GM12878 (cell line): ENCODE data around the gene MBOAT1. TPM values are rescaled to one million over a fixed set of nuclear protein-coding genes. Genes with fewer than 3 reads are reported as not detected.

ENCODE experiments used
- ATAC-seq: fragments of 200-7000 bp; cut with Tn5 transposase; 3 replicates; pipeline ENCODE4 v1.9.1; 2020; ENCODE audit warnings: mild to moderate bottlenecking, moderate library complexity
- BruUV-seq: library from RNA; stranded (reverse); fragments of 400-500 nt; replicated peaks from 2 replicates; lab custom pipeline; 2021; lab: Mats Ljungman, UMichigan
- CTCF ChIA-PET: fragments of 300-600 bp; sonication (Branson Sonifier 250); formaldehyde crosslinking; extraction: SDS; loops from one replicate; lab custom pipeline; 2021; ENCODE audit warnings: inconsistent platforms; lab: Yijun Ruan, JAX
- POLR2A ChIA-PET: fragments of 350-600 bp; formaldehyde crosslinking; extraction: SDS; loops from one replicate; lab custom pipeline; 2021; ENCODE audit warnings: inconsistent platforms; lab: Charles Lee
- RAD21 ChIA-PET: fragments of 300-600 bp; sonication (Branson Sonifier 250); formaldehyde crosslinking; loops from one replicate; lab custom pipeline; 2023; ENCODE audit warnings: antibody characterized with exemption; ENCODE audit not compliant: unreplicated experiment; lab: Charles Lee
- SMC1A ChIA-PET: fragments of 300-600 bp; sonication (Branson Sonifier 250); formaldehyde crosslinking; loops from one replicate; lab custom pipeline; 2023; ENCODE audit not compliant: unreplicated experiment, uncharacterized antibody; lab: Charles Lee
- DNase-seq: peaks from one replicate; pipeline ENCODE4 v3.0.0-alpha.2; 2011; ENCODE audit warnings: low read depth, low spot score
- FAIRE-seq: peaks from 3 replicates; lab custom pipeline; 2011; peaks lifted over from hg19 to GRCh38; lab: Jason Lieb, UNC
- H2AFZ ChIP-seq: 2 replicates; pipeline ENCODE4 v1.6.0; 2011; ENCODE audit warnings: low read depth, low read length, control low read depth; ENCODE audit not compliant: control insufficient read depth
- H3K27ac ChIP-seq: 2 replicates; pipeline ENCODE4 v1.5.1; 2011; ENCODE audit warnings: control low read depth; ENCODE audit not compliant: control insufficient read depth, insufficient read depth
- H3K27me3 ChIP-seq, 2 experiments: replicated peaks in 1 of 2; 2 replicates each; pipeline versions ENCODE4 v1.6.0 to v1.6.1; 2011; ENCODE audit warnings: low read length in 1 of 2; ENCODE audit not compliant: control insufficient read depth in 2 of 2, insufficient read depth in 2 of 2
- H3K36me3 ChIP-seq, 2 experiments: 2 replicates each; pipeline ENCODE4 v1.5.1; 2011; ENCODE audit warnings: low read length in 1 of 2; ENCODE audit not compliant: control insufficient read depth in 2 of 2, insufficient read depth in 2 of 2
- H3K4me1 ChIP-seq: 2 replicates; pipeline ENCODE4 v1.6.1; 2011; ENCODE audit warnings: mild to moderate bottlenecking, low read length, moderate library complexity, mixed read lengths; ENCODE audit not compliant: control insufficient read depth, insufficient read depth
- H3K4me2 ChIP-seq: 2 replicates; pipeline ENCODE4 v1.6.0; 2011; ENCODE audit warnings: control low read depth; ENCODE audit not compliant: control insufficient read depth, insufficient read depth
- H3K4me3 ChIP-seq: fragments of 200-600 bp; sonication (generic); 2 replicates; pipeline ENCODE4 v1.5.1; 2016
- H3K79me2 ChIP-seq: 2 replicates; pipeline ENCODE4 v1.6.0; 2011; ENCODE audit warnings: low read length; ENCODE audit not compliant: control insufficient read depth, insufficient read depth
- H3K9ac ChIP-seq: 2 replicates; pipeline ENCODE4 v1.8.0; 2011; ENCODE audit warnings: low read length, control low read depth, mixed read lengths; ENCODE audit not compliant: control insufficient read depth, insufficient read depth
- H3K9me3 ChIP-seq: replicated peaks from 3 replicates; pipeline ENCODE4 v1.5.1; 2011; ENCODE audit warnings: mild to moderate bottlenecking, low read length; ENCODE audit not compliant: control insufficient read depth, insufficient read depth
- H4K20me1 ChIP-seq: 2 replicates; pipeline ENCODE4 v1.6.0; 2011; ENCODE audit not compliant: control insufficient read depth, insufficient read depth
- BHLHE40 ChIP-seq, 2 experiments: fragments of 450-650 bp in 1 of 2; IDR thresholded peaks; 2 replicates each; pipeline ENCODE4 v1.6.1; 2011 to 2017; ENCODE audit warnings: low read depth in 2 of 2, borderline replicate concordance in 1 of 2, improper control_type of control experiment in 1 of 2, low read length in 1 of 2, mild to moderate bottlenecking in 1 of 2
- CBX5 ChIP-seq: sonication (generic); IDR thresholded peaks from 2 replicates; pipeline ENCODE4 v1.6.1; 2016; ENCODE audit warnings: low read depth, moderate library complexity, mild to moderate bottlenecking, inconsistent platforms
- FOS ChIP-seq: IDR thresholded peaks from 3 replicates; pipeline ENCODE4 v1.6.1; 2011; ENCODE audit warnings: borderline replicate concordance; ENCODE audit not compliant: insufficient read length; ENCODE audit errors: extremely low read depth
- HDAC2 ChIP-seq: fragments of 200-600 bp; sonication (generic); IDR thresholded peaks from 2 replicates; pipeline ENCODE4 v1.6.1; 2017
- KLF5 ChIP-seq: fragments of 450-650 bp; IDR thresholded peaks from 2 replicates; pipeline ENCODE4 v1.6.1; 2014; ENCODE audit warnings: mild to moderate bottlenecking; ENCODE audit not compliant: partially characterized antibody
- MEF2A ChIP-seq: IDR thresholded peaks from 2 replicates; pipeline ENCODE4 v1.6.1; 2011; ENCODE audit warnings: low read depth, mild to moderate bottlenecking, low read length, moderate library complexity; ENCODE audit not compliant: insufficient read depth
- MTA3 ChIP-seq: IDR thresholded peaks from 2 replicates; pipeline ENCODE4 v1.6.1; 2012; ENCODE audit warnings: low read length, inconsistent platforms, borderline replicate concordance
- NFYA ChIP-seq: IDR thresholded peaks from 2 replicates; pipeline ENCODE4 v1.6.1; 2011; ENCODE audit warnings: low read depth, mild to moderate bottlenecking, low read length, improper control_type of control experiment, borderline replicate concordance
- NKRF ChIP-seq: fragments of 450-650 bp; conservative IDR thresholded peaks from 2 replicates; pipeline ENCODE4 v1.6.1; 2017; ENCODE audit warnings: mild to moderate bottlenecking, moderate library complexity
- TCF3 ChIP-seq: IDR thresholded peaks from 2 replicates; pipeline ENCODE4 v1.6.1; 2012; ENCODE audit warnings: low read depth, mild to moderate bottlenecking, low read length, borderline replicate concordance; ENCODE audit not compliant: insufficient read depth
- WRNIP1 ChIP-seq: IDR thresholded peaks from 2 replicates; pipeline ENCODE4 v1.6.1; 2011; ENCODE audit warnings: low read depth, low read length, improper control_type of control experiment, borderline replicate concordance
- ZBED1 ChIP-seq: IDR thresholded peaks from 2 replicates; pipeline ENCODE4 v1.6.1; 2016; ENCODE audit warnings: borderline replicate concordance
- in situ Hi-C: fragments of 300-500 bp; cut with MboI; formaldehyde crosslinking; loops from 9 replicates; pipeline ENCODE4 v1.14.3; 2018; ENCODE audit warnings: mixed read lengths
- intact Hi-C: fragments of 100-400 bp; cut with micrococcal nuclease; formaldehyde crosslinking; loops from one replicate; pipeline ENCODE4 v1.14.2; 2022; ENCODE audit not compliant: unreplicated experiment
- polyA plus RNA-seq, 11 experiments: library from polyadenylated mRNA; depleted of rRNA in 4 of 11; unstranded in 6 of 11; stranded (reverse) in 5 of 11; fragments of >200 nt; fragmentation: Nextera tagmentation in 4 of 11; fragmentation: Illumina TruSeq in 1 of 11; extraction: Ambion mirVana in 4 of 11; extraction: Trizol in 1 of 11; gene quantifications; 1 replicate in 1 of 11; 2 replicates in 10 of 11; pipeline versions ENCODE4 v1.2.1 to v1.2.3, GENCODE V29; 2011 to 2016; ENCODE audit warnings: inconsistent platforms in 2 of 11, missing spikeins in 2 of 11, low read depth in 1 of 11
- total RNA-seq, 4 experiments: library from RNA; depleted of rRNA in 3 of 4; stranded (reverse); fragments of >200 nt in 3 of 4; fragmentation: Illumina TruSeq in 1 of 4; extraction: Trizol in 1 of 4; gene quantifications; 2 replicates each; pipeline versions ENCODE4 v1.2.1 to v1.2.3, GENCODE V29; 2013 to 2021
- TF ChIP-seq, protein P1 (sequence below): IDR thresholded peaks from 2 replicates; pipeline ENCODE4 v1.6.1; 2012; ENCODE audit warnings: low read length, inconsistent platforms
- TF ChIP-seq, protein P2 (sequence below): fragments of 450-650 bp; formaldehyde crosslinking; IDR thresholded peaks from 2 replicates; pipeline ENCODE4 v1.5.0; 2022; ENCODE audit warnings: mild to moderate bottlenecking, missing genetic modification characterization
- TF ChIP-seq, protein P3 (sequence below): IDR thresholded peaks from 2 replicates; pipeline ENCODE4 v1.6.1; 2012; ENCODE audit warnings: low read depth, low read length, improper control_type of control experiment

The MBOAT1 gene
- total and polyA plus RNA-seq, 10 of the 15 experiments (the other 5 are each of a cell fraction or from before 2014, with no cell fraction given) = 0.39 to 21.0 (median 11.6) TPM

GRCh38 chr6:20084411-20084810 is 127.9 kb downstream of the MBOAT1 start:
- no TSS peak for BruUV-seq
- SMC1A ChIA-PET = no interaction called here
- TF ChIP-seq ZBED1 (no peak), WRNIP1 (no peak), CBX5 (no peak), NFYA (no peak), FOS (no peak), KLF5 (no peak), MTA3 (no peak), TCF3 (no peak), HDAC2 (no peak), BHLHE40 (IDR thresholded peaks at IDR 0.05; ENCODE audit: borderline replicate concordance in 1 of 2, low read depth in 2 of 2, low read length in 1 of 2) (no peak), NKRF (no peak), MEF2A (no peak)
- TF ChIP-seq, protein P1, sequence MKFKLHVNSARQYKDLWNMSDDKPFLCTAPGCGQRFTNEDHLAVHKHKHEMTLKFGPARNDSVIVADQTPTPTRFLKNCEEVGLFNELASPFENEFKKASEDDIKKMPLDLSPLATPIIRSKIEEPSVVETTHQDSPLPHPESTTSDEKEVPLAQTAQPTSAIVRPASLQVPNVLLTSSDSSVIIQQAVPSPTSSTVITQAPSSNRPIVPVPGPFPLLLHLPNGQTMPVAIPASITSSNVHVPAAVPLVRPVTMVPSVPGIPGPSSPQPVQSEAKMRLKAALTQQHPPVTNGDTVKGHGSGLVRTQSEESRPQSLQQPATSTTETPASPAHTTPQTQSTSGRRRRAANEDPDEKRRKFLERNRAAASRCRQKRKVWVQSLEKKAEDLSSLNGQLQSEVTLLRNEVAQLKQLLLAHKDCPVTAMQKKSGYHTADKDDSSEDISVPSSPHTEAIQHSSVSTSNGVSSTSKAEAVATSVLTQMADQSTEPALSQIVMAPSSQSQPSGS = no peak
- TF ChIP-seq, protein P2, sequence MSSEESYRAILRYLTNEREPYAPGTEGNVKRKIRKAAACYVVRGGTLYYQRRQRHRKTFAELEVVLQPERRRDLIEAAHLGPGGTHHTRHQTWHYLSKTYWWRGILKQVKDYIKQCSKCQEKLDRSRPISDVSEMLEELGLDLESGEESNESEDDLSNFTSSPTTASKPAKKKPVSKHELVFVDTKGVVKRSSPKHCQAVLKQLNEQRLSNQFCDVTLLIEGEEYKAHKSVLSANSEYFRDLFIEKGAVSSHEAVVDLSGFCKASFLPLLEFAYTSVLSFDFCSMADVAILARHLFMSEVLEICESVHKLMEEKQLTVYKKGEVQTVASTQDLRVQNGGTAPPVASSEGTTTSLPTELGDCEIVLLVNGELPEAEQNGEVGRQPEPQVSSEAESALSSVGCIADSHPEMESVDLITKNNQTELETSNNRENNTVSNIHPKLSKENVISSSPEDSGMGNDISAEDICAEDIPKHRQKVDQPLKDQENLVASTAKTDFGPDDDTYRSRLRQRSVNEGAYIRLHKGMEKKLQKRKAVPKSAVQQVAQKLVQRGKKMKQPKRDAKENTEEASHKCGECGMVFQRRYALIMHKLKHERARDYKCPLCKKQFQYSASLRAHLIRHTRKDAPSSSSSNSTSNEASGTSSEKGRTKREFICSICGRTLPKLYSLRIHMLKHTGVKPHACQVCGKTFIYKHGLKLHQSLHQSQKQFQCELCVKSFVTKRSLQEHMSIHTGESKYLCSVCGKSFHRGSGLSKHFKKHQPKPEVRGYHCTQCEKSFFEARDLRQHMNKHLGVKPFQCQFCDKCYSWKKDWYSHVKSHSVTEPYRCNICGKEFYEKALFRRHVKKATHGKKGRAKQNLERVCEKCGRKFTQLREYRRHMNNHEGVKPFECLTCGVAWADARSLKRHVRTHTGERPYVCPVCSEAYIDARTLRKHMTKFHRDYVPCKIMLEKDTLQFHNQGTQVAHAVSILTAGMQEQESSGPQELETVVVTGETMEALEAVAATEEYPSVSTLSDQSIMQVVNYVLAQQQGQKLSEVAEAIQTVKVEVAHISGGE = no peak
- TF ChIP-seq, protein P3, sequence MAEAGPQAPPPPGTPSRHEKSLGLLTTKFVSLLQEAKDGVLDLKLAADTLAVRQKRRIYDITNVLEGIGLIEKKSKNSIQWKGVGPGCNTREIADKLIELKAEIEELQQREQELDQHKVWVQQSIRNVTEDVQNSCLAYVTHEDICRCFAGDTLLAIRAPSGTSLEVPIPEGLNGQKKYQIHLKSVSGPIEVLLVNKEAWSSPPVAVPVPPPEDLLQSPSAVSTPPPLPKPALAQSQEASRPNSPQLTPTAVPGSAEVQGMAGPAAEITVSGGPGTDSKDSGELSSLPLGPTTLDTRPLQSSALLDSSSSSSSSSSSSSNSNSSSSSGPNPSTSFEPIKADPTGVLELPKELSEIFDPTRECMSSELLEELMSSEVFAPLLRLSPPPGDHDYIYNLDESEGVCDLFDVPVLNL = no peak
- no peak overlapping the region for H2AFZ ChIP-seq
- no peak overlapping the region for H3K27ac ChIP-seq
- H3K4me1 ChIP-seq = no peaks in the 10 kb centered on the region
- in situ Hi-C loops (no loop called here), intact Hi-C loops (no loop called here)
- FAIRE-seq (no peak), ATAC-seq (no peak), DNase-seq (no peak)
- H3K9ac ChIP-seq = no peak overlapping the region
- CTCF ChIA-PET = no interaction called here
- no peaks in the 10 kb centered on the region for H3K36me3 ChIP-seq
- POLR2A ChIA-PET = no interaction called here
- H3K27me3 ChIP-seq = no peaks in the 10 kb centered on the region
- H3K79me2 ChIP-seq = no peaks in the 10 kb centered on the region
- no peak overlapping the region for H3K4me2 ChIP-seq
- RAD21 ChIA-PET = no interaction called here
- no peaks in the 10 kb centered on the region; the same call in 2 of the 3 replicates for H3K9me3 ChIP-seq
- H4K20me1 ChIP-seq = no peaks in the 10 kb centered on the region
- no peak overlapping the region for H3K4me3 ChIP-seq
